PFSK-1 (cell line): ENCODE measurements around the gene CCDC188.
A peak's percentile ranks its signal among the peaks of the same experiment; 100 is the strongest.

Experiments used
- FOXP2 ChIP-seq: optimal IDR thresholded peaks from 2 replicates; pipeline ENCODE3; 2011; ENCODE audit warnings: borderline replicate concordance, control low read depth, inconsistent platforms; ENCODE audit not compliant: insufficient read depth; ENCODE audit errors: extremely low read length, extremely low read depth
- POLR2AphosphoS5 ChIP-seq: IDR thresholded peaks from 2 replicates; pipeline ENCODE4 v1.6.1; 2012; ENCODE audit warnings: low read depth, mild to moderate bottlenecking, control low read depth, low read length, moderate library complexity
- SIN3A ChIP-seq: IDR thresholded peaks from 2 replicates; pipeline ENCODE4 v1.6.1; 2012; ENCODE audit warnings: mild to moderate bottlenecking, low read length, moderate library complexity, borderline replicate concordance; ENCODE audit not compliant: insufficient read depth
- TAF1 ChIP-seq: IDR thresholded peaks from 2 replicates; pipeline ENCODE4 v1.6.1; 2012; ENCODE audit warnings: low read length, control low read depth, borderline replicate concordance; ENCODE audit not compliant: insufficient read depth
- TF ChIP-seq, protein P1 (sequence below), 2 experiments: IDR thresholded peaks; 2 replicates each; pipeline versions ENCODE4 v1.6.1 to v1.8.0; 2011 to 2012; ENCODE audit warnings: low read depth in 2 of 2, low read length in 2 of 2, control low read depth in 1 of 2, inconsistent platforms in 1 of 2, mild to moderate bottlenecking in 1 of 2, moderate library complexity in 1 of 2; ENCODE audit not compliant: insufficient read depth in 1 of 2

The CCDC188 gene

DNA sequence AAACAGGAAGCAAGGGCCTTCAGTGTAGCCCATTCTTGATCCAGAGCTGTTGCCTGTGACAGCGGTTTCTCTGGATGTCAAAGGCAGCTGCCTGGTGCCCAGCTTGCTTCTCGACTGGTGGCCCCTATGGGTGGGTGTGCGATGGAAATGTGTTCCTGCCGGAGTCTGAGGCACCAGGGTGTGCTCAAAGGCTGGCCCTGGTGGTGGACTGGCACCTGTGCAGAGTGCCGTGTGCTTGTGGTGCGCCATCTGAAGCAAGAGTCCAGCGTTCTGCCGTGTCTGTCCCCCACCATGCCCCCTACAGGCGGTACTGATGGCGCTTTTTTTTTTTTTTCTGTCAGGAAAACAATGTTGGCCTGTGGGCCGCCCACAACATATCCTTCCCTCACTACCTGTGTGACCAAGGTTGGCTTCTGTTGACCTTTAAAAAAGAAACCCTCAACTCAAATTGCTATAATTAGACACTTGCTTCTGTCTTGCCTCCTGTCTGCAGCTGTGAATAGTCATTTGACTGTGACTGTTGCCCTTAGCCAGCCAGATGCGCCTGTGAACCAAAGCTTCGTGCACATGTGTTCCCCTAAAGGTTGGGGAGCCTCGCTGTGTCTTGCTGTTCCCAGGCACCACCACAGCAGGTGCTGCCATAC is 39.7 kb downstream of the CCDC188 start:
- TF ChIP-seq FOXP2, result peak; percentile 29
- TF ChIP-seq TAF1, result no peak

DNA sequence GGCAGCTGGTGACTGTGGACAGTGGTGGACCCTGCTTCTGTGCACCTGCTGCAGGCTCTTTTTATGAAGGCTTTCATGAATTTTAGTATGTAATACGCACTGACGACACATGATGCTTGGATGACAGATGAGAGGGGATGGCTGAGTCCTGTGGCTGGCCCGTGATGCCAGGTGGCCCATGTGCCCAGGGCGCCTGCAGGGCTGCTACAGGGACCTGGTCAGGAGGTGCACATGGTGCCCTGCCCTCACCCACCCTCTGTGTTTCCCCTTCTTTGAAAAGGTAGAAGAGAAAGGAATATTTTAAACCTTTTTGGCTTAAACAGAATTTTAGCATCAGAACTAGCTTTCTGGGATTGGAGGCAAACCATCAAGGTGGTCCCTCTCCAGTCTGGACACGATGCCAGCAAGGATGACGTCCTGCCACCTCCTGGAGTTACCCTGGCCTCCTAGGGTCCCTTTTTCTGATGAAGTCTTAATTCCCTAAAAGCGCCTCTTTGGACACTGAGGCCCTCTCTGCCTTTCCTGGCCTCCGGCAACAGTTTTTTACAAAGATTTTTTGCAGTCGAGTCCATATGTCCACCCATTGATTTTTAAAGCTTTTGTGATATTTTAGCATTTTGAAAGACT is 40.4 kb downstream of the CCDC188 start:
- TF ChIP-seq, protein P1, sequence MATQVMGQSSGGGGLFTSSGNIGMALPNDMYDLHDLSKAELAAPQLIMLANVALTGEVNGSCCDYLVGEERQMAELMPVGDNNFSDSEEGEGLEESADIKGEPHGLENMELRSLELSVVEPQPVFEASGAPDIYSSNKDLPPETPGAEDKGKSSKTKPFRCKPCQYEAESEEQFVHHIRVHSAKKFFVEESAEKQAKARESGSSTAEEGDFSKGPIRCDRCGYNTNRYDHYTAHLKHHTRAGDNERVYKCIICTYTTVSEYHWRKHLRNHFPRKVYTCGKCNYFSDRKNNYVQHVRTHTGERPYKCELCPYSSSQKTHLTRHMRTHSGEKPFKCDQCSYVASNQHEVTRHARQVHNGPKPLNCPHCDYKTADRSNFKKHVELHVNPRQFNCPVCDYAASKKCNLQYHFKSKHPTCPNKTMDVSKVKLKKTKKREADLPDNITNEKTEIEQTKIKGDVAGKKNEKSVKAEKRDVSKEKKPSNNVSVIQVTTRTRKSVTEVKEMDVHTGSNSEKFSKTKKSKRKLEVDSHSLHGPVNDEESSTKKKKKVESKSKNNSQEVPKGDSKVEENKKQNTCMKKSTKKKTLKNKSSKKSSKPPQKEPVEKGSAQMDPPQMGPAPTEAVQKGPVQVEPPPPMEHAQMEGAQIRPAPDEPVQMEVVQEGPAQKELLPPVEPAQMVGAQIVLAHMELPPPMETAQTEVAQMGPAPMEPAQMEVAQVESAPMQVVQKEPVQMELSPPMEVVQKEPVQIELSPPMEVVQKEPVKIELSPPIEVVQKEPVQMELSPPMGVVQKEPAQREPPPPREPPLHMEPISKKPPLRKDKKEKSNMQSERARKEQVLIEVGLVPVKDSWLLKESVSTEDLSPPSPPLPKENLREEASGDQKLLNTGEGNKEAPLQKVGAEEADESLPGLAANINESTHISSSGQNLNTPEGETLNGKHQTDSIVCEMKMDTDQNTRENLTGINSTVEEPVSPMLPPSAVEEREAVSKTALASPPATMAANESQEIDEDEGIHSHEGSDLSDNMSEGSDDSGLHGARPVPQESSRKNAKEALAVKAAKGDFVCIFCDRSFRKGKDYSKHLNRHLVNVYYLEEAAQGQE (IDR thresholded peaks at IDR 0.05; ENCODE audit: insufficient read depth in 1 of 2, low read depth in 2 of 2, low read length in 2 of 2), result no peak
- 0 out of 2 replicates have a peak, but pooled peaks have one; percentile 42 for TF ChIP-seq POLR2AphosphoS5

DNA sequence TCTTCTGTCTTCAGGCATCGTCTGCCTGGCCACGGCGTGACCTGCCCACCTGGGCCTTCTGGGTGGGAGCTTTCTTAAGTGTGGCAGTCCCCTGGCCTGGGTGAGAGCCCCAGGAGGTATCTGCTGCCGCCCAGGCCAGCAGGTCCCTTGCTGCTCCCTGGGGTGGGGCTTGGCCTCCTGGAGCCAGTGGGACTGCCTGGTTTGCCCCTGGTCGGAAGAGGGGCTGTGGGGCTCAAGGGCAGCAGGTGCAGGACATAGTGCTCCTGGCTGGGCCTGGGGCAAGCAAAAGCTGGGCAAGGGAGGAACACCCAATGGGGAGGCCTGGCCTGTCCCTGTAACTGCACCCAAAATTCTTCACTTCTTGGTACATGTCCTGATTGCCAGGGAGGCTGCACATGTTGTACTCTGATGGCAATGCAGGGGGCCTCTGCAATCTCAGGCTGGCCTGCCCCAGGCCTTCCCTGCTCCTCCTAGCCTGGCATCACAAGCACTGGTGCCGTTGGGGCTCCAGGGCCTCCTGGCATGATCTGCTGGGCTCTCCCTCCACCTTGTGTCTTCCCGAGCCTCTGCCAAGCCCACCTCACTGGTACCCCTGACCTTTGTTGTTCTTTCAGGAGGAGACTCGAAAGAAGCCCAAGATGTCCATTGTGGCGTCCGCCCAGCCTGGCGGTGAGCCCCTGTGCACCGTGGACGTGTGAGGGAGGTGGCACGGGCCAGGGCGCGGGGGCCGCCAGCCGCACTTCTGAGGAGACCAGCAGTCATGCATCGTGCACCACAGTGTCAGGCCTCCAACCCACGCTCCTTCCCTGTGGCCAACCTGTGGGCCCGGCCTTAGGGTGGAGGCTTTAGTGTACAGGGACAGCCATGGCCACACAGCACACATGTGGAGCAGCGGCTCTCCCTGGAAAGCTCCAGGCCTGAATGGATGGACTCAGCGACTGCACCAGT is 41.2 kb downstream of the CCDC188 start:
- TF ChIP-seq SIN3A (no peak), FOXP2 (peak; percentile 12)

DNA sequence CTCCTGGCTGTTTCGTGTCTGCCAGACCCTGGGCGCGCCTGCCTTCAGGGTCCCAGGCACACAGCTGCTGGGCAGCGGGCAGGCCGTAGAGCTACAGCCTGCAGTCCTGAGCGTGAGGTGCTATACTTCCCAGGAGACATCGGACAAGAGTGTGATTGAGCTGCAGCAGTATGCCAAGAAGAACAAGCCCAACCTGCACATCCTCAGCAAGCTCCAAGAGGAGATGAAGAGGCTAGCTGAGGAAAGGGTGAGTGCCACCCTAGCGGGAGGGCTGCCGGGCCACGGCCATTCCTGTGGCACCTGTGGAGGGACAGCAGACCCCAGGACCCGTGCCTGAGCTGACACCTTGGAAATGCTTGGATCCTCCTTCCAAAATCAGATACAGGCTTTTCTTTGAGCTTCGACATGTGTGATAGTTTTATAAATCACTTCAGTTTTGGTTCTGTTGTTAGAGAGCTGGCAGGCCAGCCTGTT is 42.1 kb downstream of the CCDC188 start:
- TF ChIP-seq SIN3A (no peak), POLR2AphosphoS5 (no peak), FOXP2 (no peak), TAF1 (no peak)
- TF ChIP-seq, protein P1 (IDR thresholded peaks at IDR 0.05; ENCODE audit: insufficient read depth in 1 of 2, low read depth in 2 of 2, low read length in 2 of 2), result no peak

DNA sequence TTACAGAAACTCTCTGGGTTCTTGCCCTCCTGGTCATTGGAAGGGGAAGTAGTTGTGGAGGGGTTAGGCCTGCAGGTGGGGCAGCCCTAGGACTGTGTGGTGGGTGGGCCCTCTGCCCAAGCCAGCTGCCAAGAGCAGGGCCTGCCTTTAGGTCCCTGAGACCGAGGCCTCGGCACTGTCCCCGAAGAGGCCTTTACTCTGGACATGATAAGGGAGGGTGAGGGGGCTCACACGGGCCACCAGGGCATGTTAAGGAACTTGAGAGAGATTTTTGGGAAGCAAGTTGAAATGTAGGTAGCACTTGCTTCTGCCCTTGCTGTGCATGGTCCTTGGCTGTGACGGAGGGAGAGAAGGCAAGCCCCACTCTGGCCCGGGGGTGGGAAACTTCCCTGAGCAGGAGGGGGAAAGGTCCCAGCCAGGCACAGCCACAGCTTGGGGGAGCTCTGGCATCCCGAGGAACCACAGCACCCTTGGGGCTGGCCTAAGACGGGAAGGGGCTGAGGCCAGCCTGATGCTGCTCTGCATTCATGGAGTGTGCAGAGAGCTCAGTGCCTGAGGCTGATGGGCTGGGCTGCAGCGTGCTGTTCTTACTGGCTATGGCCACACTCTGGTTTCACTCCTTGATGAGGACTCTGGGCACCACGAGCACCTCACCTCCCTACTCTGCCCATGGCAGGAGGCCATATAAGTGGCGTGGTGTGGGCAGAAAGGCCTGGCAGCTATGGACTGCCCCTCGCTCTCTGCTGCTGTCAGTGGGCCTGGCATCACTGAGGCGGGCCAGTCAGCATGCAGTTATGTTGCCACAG is 42.7 kb downstream of the CCDC188 start:
- no peak for TF ChIP-seq TAF1
- no peak for TF ChIP-seq FOXP2
- TF ChIP-seq SIN3A, result no peak
- TF ChIP-seq, protein P1 (IDR thresholded peaks at IDR 0.05; ENCODE audit: insufficient read depth in 1 of 2, low read depth in 2 of 2, low read length in 2 of 2), result no peak
- no peak for TF ChIP-seq POLR2AphosphoS5
